ENCODE measurements around the gene DPF1.

Gene DPF1

DNA sequence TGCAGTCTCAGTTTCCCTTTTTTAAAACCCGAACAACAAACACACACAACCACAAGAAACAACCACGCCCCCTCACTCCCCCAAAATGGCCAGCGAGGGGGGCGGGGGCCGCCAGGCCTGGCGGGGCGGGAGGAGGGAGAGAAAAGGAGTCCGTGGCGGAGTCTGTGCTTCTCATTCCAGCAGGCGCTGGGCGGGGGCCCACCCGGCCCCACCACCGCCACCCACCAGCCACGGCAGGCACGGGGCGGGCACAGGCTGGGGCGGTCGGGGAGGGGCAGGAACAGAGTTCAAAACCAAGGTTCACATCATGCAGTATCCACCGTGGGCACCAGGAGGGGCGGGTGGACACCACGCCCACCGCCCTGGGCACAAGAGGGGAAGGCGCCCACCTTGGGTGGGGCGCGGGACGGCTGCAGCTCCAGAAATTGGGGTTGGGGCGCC lies 12.9 kb downstream of the DPF1 start:
- no peak for TF ChIP-seq BACH2 (CRISPR knock-in tag; IDR thresholded peaks at IDR 0.05; ENCODE audit: borderline replicate concordance)
- no peak for TF ChIP-seq TOX (CRISPR knock-in tag; IDR thresholded peaks at IDR 0.05; ENCODE audit: borderline replicate concordance)
- no peak for TF ChIP-seq ZFP3 (CRISPR knock-in tag; IDR thresholded peaks at IDR 0.05)
- TF ChIP-seq POU6F1 (CRISPR knock-in tag; IDR thresholded peaks at IDR 0.05; ENCODE audit: borderline replicate concordance, low read depth): no peak
- no peak for TF ChIP-seq OSR1 (CRISPR knock-in tag; IDR thresholded peaks at IDR 0.05)
- TF ChIP-seq GLIS3 (CRISPR knock-in tag; IDR thresholded peaks at IDR 0.05): no peak
- no peak for TF ChIP-seq ZNF70 (CRISPR knock-in tag; IDR thresholded peaks at IDR 0.05)
- TF ChIP-seq, protein P1, sequence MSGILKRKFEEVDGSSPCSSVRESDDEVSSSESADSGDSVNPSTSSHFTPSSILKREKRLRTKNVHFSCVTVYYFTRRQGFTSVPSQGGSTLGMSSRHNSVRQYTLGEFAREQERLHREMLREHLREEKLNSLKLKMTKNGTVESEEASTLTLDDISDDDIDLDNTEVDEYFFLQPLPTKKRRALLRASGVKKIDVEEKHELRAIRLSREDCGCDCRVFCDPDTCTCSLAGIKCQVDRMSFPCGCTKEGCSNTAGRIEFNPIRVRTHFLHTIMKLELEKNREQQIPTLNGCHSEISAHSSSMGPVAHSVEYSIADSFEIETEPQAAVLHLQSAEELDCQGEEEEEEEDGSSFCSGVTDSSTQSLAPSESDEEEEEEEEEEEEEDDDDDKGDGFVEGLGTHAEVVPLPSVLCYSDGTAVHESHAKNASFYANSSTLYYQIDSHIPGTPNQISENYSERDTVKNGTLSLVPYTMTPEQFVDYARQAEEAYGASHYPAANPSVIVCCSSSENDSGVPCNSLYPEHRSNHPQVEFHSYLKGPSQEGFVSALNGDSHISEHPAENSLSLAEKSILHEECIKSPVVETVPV (CRISPR knock-in tag; IDR thresholded peaks at IDR 0.05): no peak
- no peak for TF ChIP-seq PPARA (CRISPR knock-in tag; IDR thresholded peaks at IDR 0.05; ENCODE audit: borderline replicate concordance)
- TF ChIP-seq ZC3H10 (CRISPR knock-in tag; IDR thresholded peaks at IDR 0.05): no peak
- peak; percentile 20; the same call in 2 of the 3 replicates for ATAC-seq

DNA sequence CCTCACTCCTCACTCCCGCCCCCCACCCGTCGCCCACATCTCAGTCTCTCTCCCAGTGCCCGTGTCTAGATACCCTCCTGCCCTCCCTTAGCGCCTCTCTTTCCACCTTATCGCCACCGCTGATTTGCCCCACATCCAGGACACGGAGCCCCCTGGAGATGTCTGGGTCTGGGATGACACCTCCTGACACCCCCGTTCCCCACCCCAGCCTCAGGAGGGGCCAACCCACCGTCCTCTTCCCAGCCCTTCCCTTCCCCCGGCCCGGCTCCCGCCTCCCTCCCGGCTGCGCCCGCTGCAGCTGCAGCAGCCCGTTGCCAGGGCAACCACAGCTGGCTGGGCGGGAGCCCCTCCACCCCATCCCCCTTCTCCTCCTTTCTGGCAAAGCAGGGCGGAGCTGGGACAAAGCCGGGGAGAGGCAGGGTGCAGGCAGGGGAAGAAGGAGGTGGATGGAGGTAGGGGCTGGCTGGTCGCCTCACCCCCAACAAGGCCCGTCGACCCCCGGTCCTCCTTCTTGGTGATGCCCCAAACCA lies 13.5 kb downstream of the DPF1 start:
- TF ChIP-seq ZFP30 (CRISPR knock-in tag; IDR thresholded peaks at IDR 0.05): no peak
- TF ChIP-seq, protein P2, sequence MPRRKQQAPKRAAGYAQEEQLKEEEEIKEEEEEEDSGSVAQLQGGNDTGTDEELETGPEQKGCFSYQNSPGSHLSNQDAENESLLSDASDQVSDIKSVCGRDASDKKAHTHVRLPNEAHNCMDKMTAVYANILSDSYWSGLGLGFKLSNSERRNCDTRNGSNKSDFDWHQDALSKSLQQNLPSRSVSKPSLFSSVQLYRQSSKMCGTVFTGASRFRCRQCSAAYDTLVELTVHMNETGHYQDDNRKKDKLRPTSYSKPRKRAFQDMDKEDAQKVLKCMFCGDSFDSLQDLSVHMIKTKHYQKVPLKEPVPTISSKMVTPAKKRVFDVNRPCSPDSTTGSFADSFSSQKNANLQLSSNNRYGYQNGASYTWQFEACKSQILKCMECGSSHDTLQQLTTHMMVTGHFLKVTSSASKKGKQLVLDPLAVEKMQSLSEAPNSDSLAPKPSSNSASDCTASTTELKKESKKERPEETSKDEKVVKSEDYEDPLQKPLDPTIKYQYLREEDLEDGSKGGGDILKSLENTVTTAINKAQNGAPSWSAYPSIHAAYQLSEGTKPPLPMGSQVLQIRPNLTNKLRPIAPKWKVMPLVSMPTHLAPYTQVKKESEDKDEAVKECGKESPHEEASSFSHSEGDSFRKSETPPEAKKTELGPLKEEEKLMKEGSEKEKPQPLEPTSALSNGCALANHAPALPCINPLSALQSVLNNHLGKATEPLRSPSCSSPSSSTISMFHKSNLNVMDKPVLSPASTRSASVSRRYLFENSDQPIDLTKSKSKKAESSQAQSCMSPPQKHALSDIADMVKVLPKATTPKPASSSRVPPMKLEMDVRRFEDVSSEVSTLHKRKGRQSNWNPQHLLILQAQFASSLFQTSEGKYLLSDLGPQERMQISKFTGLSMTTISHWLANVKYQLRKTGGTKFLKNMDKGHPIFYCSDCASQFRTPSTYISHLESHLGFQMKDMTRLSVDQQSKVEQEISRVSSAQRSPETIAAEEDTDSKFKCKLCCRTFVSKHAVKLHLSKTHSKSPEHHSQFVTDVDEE (CRISPR knock-in tag; IDR thresholded peaks at IDR 0.05): no peak
- no peak for TF ChIP-seq GLIS3 (CRISPR knock-in tag; IDR thresholded peaks at IDR 0.05)
- TF ChIP-seq, protein P3, sequence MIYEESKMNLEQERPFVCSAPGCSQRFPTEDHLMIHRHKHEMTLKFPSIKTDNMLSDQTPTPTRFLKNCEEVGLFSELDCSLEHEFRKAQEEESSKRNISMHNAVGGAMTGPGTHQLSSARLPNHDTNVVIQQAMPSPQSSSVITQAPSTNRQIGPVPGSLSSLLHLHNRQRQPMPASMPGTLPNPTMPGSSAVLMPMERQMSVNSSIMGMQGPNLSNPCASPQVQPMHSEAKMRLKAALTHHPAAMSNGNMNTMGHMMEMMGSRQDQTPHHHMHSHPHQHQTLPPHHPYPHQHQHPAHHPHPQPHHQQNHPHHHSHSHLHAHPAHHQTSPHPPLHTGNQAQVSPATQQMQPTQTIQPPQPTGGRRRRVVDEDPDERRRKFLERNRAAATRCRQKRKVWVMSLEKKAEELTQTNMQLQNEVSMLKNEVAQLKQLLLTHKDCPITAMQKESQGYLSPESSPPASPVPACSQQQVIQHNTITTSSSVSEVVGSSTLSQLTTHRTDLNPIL (CRISPR knock-in tag; IDR thresholded peaks at IDR 0.05; ENCODE audit: low read depth): no peak
- TF ChIP-seq POU6F1 (CRISPR knock-in tag; IDR thresholded peaks at IDR 0.05; ENCODE audit: borderline replicate concordance, low read depth): no peak
- TF ChIP-seq ZFP3 (CRISPR knock-in tag; IDR thresholded peaks at IDR 0.05): no peak
- no peak for TF ChIP-seq ZNF8 (CRISPR knock-in tag; IDR thresholded peaks at IDR 0.05)
- TF ChIP-seq ZC3H10 (CRISPR knock-in tag; IDR thresholded peaks at IDR 0.05): no peak
- no peak for TF ChIP-seq TCF4 (CRISPR knock-in tag; IDR thresholded peaks at IDR 0.05; ENCODE audit: borderline replicate concordance)
- peak; percentile 20 for ATAC-seq

- peak; percentile 39 for ATAC-seq
- no peak for TF ChIP-seq ZFP30 (CRISPR knock-in tag; IDR thresholded peaks at IDR 0.05)
- no peak for TF ChIP-seq CSDC2 (CRISPR knock-in tag; IDR thresholded peaks at IDR 0.05)
- TF ChIP-seq OSR1 (CRISPR knock-in tag; IDR thresholded peaks at IDR 0.05): no peak
- TF ChIP-seq TOX (CRISPR knock-in tag; IDR thresholded peaks at IDR 0.05; ENCODE audit: borderline replicate concordance): no peak
- TF ChIP-seq ISL1 (CRISPR knock-in tag; IDR thresholded peaks at IDR 0.05): no peak
- TF ChIP-seq ESRRG (CRISPR knock-in tag; IDR thresholded peaks at IDR 0.05): no peak
- no peak for TF ChIP-seq ZNF8 (CRISPR knock-in tag; IDR thresholded peaks at IDR 0.05)
- TF ChIP-seq ARNTL (CRISPR knock-in tag; IDR thresholded peaks at IDR 0.05; ENCODE audit: borderline replicate concordance, low read depth): no peak
- TF ChIP-seq PPARA (CRISPR knock-in tag; IDR thresholded peaks at IDR 0.05; ENCODE audit: borderline replicate concordance): no peak
- TF ChIP-seq POU6F1 (CRISPR knock-in tag; IDR thresholded peaks at IDR 0.05; ENCODE audit: borderline replicate concordance, low read depth): no peak
- TF ChIP-seq, protein P1 (CRISPR knock-in tag; IDR thresholded peaks at IDR 0.05): no peak
- no peak for TF ChIP-seq ZNF565 (CRISPR knock-in tag; conservative IDR thresholded peaks at IDR 0.05; ENCODE audit: low read depth)
- no peak for TF ChIP-seq TCF4 (CRISPR knock-in tag; IDR thresholded peaks at IDR 0.05; ENCODE audit: borderline replicate concordance)
- TF ChIP-seq BACH2 (CRISPR knock-in tag; IDR thresholded peaks at IDR 0.05; ENCODE audit: borderline replicate concordance): no peak
- TF ChIP-seq, protein P3 (CRISPR knock-in tag; IDR thresholded peaks at IDR 0.05; ENCODE audit: low read depth): no peak
- no peak for TF ChIP-seq RARB (CRISPR knock-in tag; IDR thresholded peaks at IDR 0.05)
Measured at GRCh38 chr19:38209671-38210457, 14.2 kb downstream of the DPF1 start.
